Measurements from ENCODE around the gene RAB44. TPM values are rescaled to one million over a fixed set of nuclear protein-coding genes. Genes with fewer than 3 reads are reported as not detected.

Gene RAB44
- polyA plus RNA-seq, 4 donors: 0.07 to 0.22 (median 0.18) TPM; not detected in 1

DNA sequence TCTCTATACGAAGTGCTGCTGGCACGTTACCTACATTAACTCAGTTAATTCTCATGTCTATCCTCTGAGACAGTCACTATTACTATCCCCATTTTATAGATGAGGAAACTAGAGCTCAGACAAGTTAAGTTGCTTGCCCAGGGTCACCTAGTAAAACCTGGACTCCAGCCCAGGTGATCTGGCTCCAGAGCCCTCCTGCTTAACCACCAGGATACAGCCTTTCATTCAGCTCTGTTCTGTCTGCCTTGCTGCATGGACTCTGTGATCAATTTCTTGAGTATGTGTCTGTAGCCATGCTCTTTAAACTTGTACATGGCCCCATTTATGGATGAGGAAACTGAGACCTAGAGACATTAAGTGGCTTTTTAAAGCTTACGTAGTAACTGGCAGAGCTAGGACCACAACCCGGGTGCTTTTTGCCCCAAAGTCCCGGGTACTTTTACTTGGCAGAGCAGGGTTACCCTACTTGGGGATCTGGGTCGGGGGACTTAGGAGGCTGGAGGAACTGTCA lies 14.4 kb upstream of the RAB44 start:
- FAIRE-seq: no peak
- no peak for DNase-seq

DNA sequence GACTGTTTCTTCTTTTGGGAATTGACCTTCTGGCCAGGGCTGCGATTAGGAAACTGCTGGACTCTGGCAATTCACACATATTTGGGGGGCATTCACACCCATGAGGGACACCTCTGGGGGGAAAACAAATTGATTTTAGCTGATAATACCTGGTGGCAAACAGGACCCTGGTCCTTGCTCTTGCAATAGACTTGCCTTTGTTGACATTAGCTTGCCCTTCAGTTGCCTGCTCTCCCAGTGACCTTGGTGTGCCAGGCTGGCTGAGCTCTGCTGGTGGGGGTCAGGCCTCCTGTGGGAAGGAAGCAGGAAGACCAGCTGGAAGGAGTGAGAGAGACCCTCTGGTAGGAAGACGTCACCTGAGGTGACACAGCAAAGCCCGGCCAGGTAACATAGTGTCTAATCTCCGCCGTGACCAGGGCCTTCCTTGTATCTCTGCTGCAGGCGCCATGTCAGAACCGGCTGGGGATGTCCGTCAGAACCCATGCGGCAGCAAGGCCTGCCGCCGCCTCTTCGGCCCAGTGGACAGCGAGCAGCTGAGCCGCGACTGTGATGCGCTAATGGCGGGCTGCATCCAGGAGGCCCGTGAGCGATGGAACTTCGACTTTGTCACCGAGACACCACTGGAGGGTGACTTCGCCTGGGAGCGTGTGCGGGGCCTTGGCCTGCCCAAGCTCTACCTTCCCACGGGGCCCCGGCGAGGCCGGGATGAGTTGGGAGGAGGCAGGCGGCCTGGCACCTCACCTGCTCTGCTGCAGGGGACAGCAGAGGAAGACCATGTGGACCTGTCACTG lies 13.8 kb upstream of the RAB44 start:
- Histone ChIP-seq H3K27ac (ENCODE audit: low read depth in 1 of 3, low read length in 2 of 3) (peak overlapping the region; percentile 30 to 94 (median 55)), H3K4me3 (ENCODE audit: low read depth in 1 of 3, low read length in 3 of 3) (no peak overlapping the region), H3K36me3 (ENCODE audit: control insufficient read depth in 3 of 3, insufficient read depth in 2 of 3, low read depth in 1 of 3, low read length in 3 of 3) (peaks cover 25 to 76% (median 38%) of the 10 kb centered on the region in 3 donors), H3K27me3 (ENCODE audit: control insufficient read depth in 3 of 3, insufficient read depth in 3 of 3, low read length in 3 of 3) (no peaks in the 10 kb centered on the region), H3K4me1 (ENCODE audit: control insufficient read depth in 3 of 3, insufficient read depth in 2 of 3, low read depth in 1 of 3, low read length in 2 of 3) (peaks cover 0 to 31% (median 5%) of the 10 kb centered on the region in 3 donors), H3K9me3 (ENCODE audit: control insufficient read depth in 2 of 2, insufficient read depth in 1 of 2, low read depth in 1 of 2, low read length in 1 of 2) (no peaks in the 10 kb centered on the region)
- DNase-seq (no peak), FAIRE-seq (no peak)
- WGBS, 3 donors: 93 to 97% (median 95%) methylated on average over 27 to 29 of the region's 29 CpGs

More for the DNA sequence above, 14.4 kb upstream of the RAB44 start:
- peak overlapping the region; percentile 55 to 94 (median 82) for H3K27ac ChIP-seq (ENCODE audit: low read depth in 1 of 3, low read length in 2 of 3)
- peaks cover 0 to 33% (median 5%) of the 10 kb centered on the region in 3 donors for H3K4me1 ChIP-seq (ENCODE audit: control insufficient read depth in 3 of 3, insufficient read depth in 2 of 3, low read depth in 1 of 3, low read length in 2 of 3)
- H3K9me3 ChIP-seq (ENCODE audit: control insufficient read depth in 2 of 2, insufficient read depth in 1 of 2, low read depth in 1 of 2, low read length in 1 of 2): no peaks in the 10 kb centered on the region
- H3K27me3 ChIP-seq (ENCODE audit: control insufficient read depth in 3 of 3, insufficient read depth in 3 of 3, low read length in 3 of 3): no peaks in the 10 kb centered on the region
- WGBS, 3 donors: 67 to 76% (median 69%) methylated on average over 6 of the region's 6 CpGs
- peaks cover 25 to 76% (median 38%) of the 10 kb centered on the region in 3 donors for H3K36me3 ChIP-seq (ENCODE audit: control insufficient read depth in 3 of 3, insufficient read depth in 2 of 3, low read depth in 1 of 3, low read length in 3 of 3)
- no peak overlapping the region for H3K4me3 ChIP-seq (ENCODE audit: low read depth in 1 of 3, low read length in 3 of 3)

DNA sequence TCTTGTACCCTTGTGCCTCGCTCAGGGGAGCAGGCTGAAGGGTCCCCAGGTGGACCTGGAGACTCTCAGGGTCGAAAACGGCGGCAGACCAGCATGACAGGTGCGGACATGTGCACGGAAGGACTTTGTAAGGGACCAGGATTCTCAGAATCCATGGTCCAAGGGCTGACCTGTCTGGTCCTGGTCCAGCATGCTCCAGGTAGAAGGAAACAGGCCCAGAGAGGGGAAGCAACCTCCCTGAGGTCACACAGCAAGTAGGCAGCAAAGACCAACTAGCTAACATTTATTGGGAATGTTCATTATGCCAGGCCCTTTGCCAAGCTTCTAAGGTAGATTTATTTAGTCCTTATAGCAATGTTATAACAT lies 13.2 kb upstream of the RAB44 start:
- FAIRE-seq (no peak), DNase-seq (no peak)
- no peak overlapping the region for H3K4me3 ChIP-seq (ENCODE audit: low read depth in 1 of 3, low read length in 3 of 3)
- H3K4me1 ChIP-seq (ENCODE audit: control insufficient read depth in 3 of 3, insufficient read depth in 2 of 3, low read depth in 1 of 3, low read length in 2 of 3): peaks cover 0 to 31% (median 5%) of the 10 kb centered on the region in 3 donors
- no peaks in the 10 kb centered on the region for H3K9me3 ChIP-seq (ENCODE audit: control insufficient read depth in 2 of 2, insufficient read depth in 1 of 2, low read depth in 1 of 2, low read length in 1 of 2)
- peaks cover 25 to 72% (median 38%) of the 10 kb centered on the region in 3 donors for H3K36me3 ChIP-seq (ENCODE audit: control insufficient read depth in 3 of 3, insufficient read depth in 2 of 3, low read depth in 1 of 3, low read length in 3 of 3)
- WGBS, 3 donors: 94 to 99% (median 95%) methylated on average over 6 of the region's 6 CpGs
- H3K27ac ChIP-seq (ENCODE audit: low read depth in 1 of 3, low read length in 2 of 3): no peak overlapping the region
- no peaks in the 10 kb centered on the region for H3K27me3 ChIP-seq (ENCODE audit: control insufficient read depth in 3 of 3, insufficient read depth in 3 of 3, low read length in 3 of 3)

DNA sequence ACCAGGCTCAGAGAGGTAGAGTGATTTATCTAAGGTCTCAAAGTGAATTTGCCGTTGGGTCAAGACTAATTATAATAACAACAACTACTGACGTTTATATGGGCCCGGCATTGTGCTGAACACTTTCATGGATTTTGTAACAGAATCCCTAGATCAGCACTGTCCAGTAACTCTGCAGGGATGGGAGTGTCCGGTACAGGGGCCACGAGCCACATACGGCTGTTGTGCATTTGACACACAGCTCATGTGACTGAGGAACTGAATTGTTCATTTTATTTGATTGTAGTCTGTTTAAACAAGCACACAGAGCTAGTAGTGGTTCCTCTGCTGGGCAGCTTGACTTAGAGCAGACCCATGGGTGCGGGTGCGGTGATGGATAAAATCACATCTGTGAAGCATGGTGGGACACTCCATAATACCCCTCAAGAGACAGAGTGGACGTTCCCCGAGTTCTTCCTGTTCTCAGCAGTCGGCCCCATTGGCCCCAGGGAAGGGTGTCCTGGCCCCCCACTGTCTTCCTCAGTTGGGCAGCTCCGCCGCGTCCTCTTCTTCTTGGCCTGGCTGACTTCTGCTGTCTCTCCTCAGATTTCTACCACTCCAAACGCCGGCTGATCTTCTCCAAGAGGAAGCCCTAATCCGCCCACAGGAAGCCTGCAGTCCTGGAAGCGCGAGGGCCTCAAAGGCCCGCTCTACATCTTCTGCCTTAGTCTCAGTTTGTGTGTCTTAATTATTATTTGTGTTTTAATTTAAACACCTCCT lies 12.3 kb upstream of the RAB44 start:
- H3K27me3 ChIP-seq (ENCODE audit: control insufficient read depth in 3 of 3, insufficient read depth in 3 of 3, low read length in 3 of 3): no peaks in the 10 kb centered on the region
- peaks cover 0 to 31% (median 5%) of the 10 kb centered on the region in 3 donors for H3K4me1 ChIP-seq (ENCODE audit: control insufficient read depth in 3 of 3, insufficient read depth in 2 of 3, low read depth in 1 of 3, low read length in 2 of 3)
- FAIRE-seq (no peak), DNase-seq (no peak)
- H3K27ac ChIP-seq (ENCODE audit: low read depth in 1 of 3, low read length in 2 of 3): no peak overlapping the region
- H3K36me3 ChIP-seq (ENCODE audit: control insufficient read depth in 3 of 3, insufficient read depth in 2 of 3, low read depth in 1 of 3, low read length in 3 of 3): peaks cover 25 to 67% (median 38%) of the 10 kb centered on the region in 3 donors
- 86 to 93% (median 91%) methylated on average over 20 of the region's 20 CpGs for WGBS, 3 donors
- H3K9me3 ChIP-seq (ENCODE audit: control insufficient read depth in 2 of 2, insufficient read depth in 1 of 2, low read depth in 1 of 2, low read length in 1 of 2): no peaks in the 10 kb centered on the region
- no peak overlapping the region for H3K4me3 ChIP-seq (ENCODE audit: low read depth in 1 of 3, low read length in 3 of 3)

DNA sequence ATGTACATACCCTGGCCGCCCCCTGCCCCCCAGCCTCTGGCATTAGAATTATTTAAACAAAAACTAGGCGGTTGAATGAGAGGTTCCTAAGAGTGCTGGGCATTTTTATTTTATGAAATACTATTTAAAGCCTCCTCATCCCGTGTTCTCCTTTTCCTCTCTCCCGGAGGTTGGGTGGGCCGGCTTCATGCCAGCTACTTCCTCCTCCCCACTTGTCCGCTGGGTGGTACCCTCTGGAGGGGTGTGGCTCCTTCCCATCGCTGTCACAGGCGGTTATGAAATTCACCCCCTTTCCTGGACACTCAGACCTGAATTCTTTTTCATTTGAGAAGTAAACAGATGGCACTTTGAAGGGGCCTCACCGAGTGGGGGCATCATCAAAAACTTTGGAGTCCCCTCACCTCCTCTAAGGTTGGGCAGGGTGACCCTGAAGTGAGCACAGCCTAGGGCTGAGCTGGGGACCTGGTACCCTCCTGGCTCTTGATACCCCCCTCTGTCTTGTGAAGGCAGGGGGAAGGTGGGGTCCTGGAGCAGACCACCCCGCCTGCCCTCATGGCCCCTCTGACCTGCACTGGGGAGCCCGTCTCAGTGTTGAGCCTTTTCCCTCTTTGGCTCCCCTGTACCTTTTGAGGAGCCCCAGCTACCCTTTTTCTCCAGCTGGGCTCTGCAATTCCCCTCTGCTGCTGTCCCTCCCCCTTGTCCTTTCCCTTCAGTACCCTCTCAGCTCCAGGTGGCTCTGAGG lies 11.5 kb upstream of the RAB44 start:
- Histone ChIP-seq H3K4me1 (ENCODE audit: control insufficient read depth in 3 of 3, insufficient read depth in 2 of 3, low read depth in 1 of 3, low read length in 2 of 3) (peaks cover 0 to 25% (median 5%) of the 10 kb centered on the region in 3 donors), H3K27ac (ENCODE audit: low read depth in 1 of 3, low read length in 2 of 3) (no peak overlapping the region), H3K36me3 (ENCODE audit: control insufficient read depth in 3 of 3, insufficient read depth in 2 of 3, low read depth in 1 of 3, low read length in 3 of 3) (peaks cover 25 to 61% (median 38%) of the 10 kb centered on the region in 3 donors), H3K9me3 (ENCODE audit: control insufficient read depth in 2 of 2, insufficient read depth in 1 of 2, low read depth in 1 of 2, low read length in 1 of 2) (peaks cover 0 to 2% of the 10 kb centered on the region in 2 donors), H3K27me3 (ENCODE audit: control insufficient read depth in 3 of 3, insufficient read depth in 3 of 3, low read length in 3 of 3) (no peaks in the 10 kb centered on the region), H3K4me3 (ENCODE audit: low read depth in 1 of 3, low read length in 3 of 3) (no peak overlapping the region)
- FAIRE-seq (no peak), DNase-seq (no peak)
- WGBS, 3 donors: 72 to 94% (median 85%) methylated on average over 11 of the region's 11 CpGs

DNA sequence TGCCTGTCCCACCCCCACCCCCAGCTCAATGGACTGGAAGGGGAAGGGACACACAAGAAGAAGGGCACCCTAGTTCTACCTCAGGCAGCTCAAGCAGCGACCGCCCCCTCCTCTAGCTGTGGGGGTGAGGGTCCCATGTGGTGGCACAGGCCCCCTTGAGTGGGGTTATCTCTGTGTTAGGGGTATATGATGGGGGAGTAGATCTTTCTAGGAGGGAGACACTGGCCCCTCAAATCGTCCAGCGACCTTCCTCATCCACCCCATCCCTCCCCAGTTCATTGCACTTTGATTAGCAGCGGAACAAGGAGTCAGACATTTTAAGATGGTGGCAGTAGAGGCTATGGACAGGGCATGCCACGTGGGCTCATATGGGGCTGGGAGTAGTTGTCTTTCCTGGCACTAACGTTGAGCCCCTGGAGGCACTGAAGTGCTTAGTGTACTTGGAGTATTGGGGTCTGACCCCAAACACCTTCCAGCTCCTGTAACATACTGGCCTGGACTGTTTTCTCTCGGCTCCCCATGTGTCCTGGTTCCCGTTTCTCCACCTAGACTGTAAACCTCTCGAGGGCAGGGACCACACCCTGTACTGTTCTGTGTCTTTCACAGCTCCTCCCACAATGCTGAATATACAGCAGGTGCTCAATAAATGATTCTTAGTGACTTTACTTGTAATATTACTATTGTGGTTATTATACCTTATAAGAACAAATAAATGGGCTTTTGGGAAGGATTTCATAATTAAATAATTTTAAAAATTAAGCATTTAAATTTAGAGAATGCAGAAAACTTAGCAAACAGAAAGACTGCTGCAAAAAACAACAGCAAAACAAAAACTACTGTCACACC lies 10.7 kb upstream of the RAB44 start:
- no peaks in the 10 kb centered on the region for H3K27me3 ChIP-seq (ENCODE audit: control insufficient read depth in 3 of 3, insufficient read depth in 3 of 3, low read length in 3 of 3)
- H3K4me1 ChIP-seq (ENCODE audit: control insufficient read depth in 3 of 3, insufficient read depth in 2 of 3, low read depth in 1 of 3, low read length in 2 of 3): peaks cover 0 to 21% (median 5%) of the 10 kb centered on the region in 3 donors
- H3K36me3 ChIP-seq (ENCODE audit: control insufficient read depth in 3 of 3, insufficient read depth in 2 of 3, low read depth in 1 of 3, low read length in 3 of 3): peaks cover 25 to 55% (median 38%) of the 10 kb centered on the region in 3 donors
- 86 to 89% (median 87%) methylated on average over 10 of the region's 10 CpGs for WGBS, 3 donors
- peaks cover 0 to 9% of the 10 kb centered on the region in 2 donors for H3K9me3 ChIP-seq (ENCODE audit: control insufficient read depth in 2 of 2, insufficient read depth in 1 of 2, low read depth in 1 of 2, low read length in 1 of 2)
- FAIRE-seq (no peak), DNase-seq (no peak)
- no peak overlapping the region for H3K27ac ChIP-seq (ENCODE audit: low read depth in 1 of 3, low read length in 2 of 3)
- H3K4me3 ChIP-seq (ENCODE audit: low read depth in 1 of 3, low read length in 3 of 3): no peak overlapping the region

DNA sequence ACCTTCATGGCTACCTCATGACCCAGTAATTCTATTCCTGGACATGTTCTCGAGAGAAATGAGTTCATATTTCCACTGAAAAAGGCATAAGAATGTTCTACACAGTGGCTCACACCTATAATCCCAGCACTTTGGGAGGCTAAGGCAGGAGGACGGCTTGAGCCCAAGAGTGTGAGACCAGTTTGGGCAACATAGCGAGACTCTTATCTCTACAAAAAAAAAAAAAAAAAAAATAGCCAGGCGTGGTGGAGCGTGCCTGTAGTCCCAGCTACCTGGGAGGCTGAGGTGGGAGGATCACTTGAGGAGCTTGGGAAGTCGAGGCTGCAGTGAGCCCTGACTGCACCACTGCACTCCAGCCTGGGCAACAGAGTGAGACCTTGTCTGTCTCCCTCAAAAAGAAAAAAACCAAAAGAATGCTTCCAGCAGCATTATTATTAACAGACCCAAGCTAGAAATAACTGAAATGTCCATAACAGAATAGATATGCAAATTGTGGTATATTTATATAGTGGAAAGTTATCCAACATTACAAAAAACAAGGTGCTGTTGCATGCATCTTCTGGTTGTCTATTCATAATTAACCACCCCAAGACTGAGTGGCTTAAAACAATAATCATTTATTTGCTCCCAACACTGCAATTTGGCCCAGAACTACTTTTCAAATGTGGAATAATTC lies 9.4 kb upstream of the RAB44 start:
- FAIRE-seq (no peak), DNase-seq (no peak)
- Histone ChIP-seq H3K4me3 (ENCODE audit: low read depth in 1 of 3, low read length in 3 of 3) (no peak overlapping the region), H3K27me3 (ENCODE audit: control insufficient read depth in 3 of 3, insufficient read depth in 3 of 3, low read length in 3 of 3) (no peaks in the 10 kb centered on the region), H3K4me1 (ENCODE audit: control insufficient read depth in 3 of 3, insufficient read depth in 2 of 3, low read depth in 1 of 3, low read length in 2 of 3) (peaks cover 0 to 8% (median 2%) of the 10 kb centered on the region in 3 donors), H3K27ac (ENCODE audit: low read depth in 1 of 3, low read length in 2 of 3) (no peak overlapping the region), H3K9me3 (ENCODE audit: control insufficient read depth in 2 of 2, insufficient read depth in 1 of 2, low read depth in 1 of 2, low read length in 1 of 2) (peaks cover 0 to 9% of the 10 kb centered on the region in 2 donors), H3K36me3 (ENCODE audit: control insufficient read depth in 3 of 3, insufficient read depth in 2 of 3, low read depth in 1 of 3, low read length in 3 of 3) (peaks cover 25 to 44% (median 36%) of the 10 kb centered on the region in 3 donors)
- 80 to 93% (median 88%) methylated on average over 6 of the region's 6 CpGs for WGBS, 3 donors

Measured in small intestine (tissue), 7 donors.